SK-N-SH (cell line): ENCODE data around the gene GSTM5.

Source experiments
- CTCF ChIP-seq: fragments of 200-600 bp; sonication (generic); IDR thresholded peaks from 2 replicates; pipeline ENCODE4 v1.6.1; 2017; ENCODE audit warnings: antibody characterized with exemption, mild to moderate bottlenecking, moderate library complexity
- ELF1 ChIP-seq: IDR thresholded peaks from 2 replicates; pipeline ENCODE4 v1.4.0; 2012
- EP300 ChIP-seq, 2 experiments: IDR thresholded peaks; 2 replicates each; pipeline versions ENCODE4 v1.4.0 to v1.6.1; 2012; ENCODE audit warnings: borderline replicate concordance in 1 of 2, low read depth in 1 of 2, low read length in 1 of 2
- MXI1 ChIP-seq: IDR thresholded peaks from 2 replicates; pipeline ENCODE4 v1.6.1; 2012; ENCODE audit warnings: mild to moderate bottlenecking, low read depth, low read length, improper control_type of control experiment
- RFX5 ChIP-seq: IDR thresholded peaks from 2 replicates; pipeline ENCODE4 v1.6.1; 2012; ENCODE audit warnings: mild to moderate bottlenecking, improper control_type of control experiment, low read length
- TAF1 ChIP-seq: IDR thresholded peaks from 2 replicates; pipeline ENCODE4 v1.6.1; 2012; ENCODE audit warnings: low read depth, mild to moderate bottlenecking, low read length, moderate library complexity, borderline replicate concordance

- no peak for TF ChIP-seq CTCF
- no peak for TF ChIP-seq RFX5
- TF ChIP-seq TAF1: no peak
- no peak for TF ChIP-seq MXI1
- no peak for TF ChIP-seq ELF1
- TF ChIP-seq EP300 (IDR thresholded peaks at IDR 0.05; ENCODE audit: borderline replicate concordance in 1 of 2, low read depth in 1 of 2, low read length in 1 of 2): no peak
Measured at GRCh38 chr1:109721042-109721441, 9.0 kb downstream of the GSTM5 start.
